ENCODE results near the gene RASSF4. TPM values are rescaled to one million over a fixed set of nuclear protein-coding genes. Genes with fewer than 3 reads are reported as not detected.

RASSF4 gene
- total RNA-seq, 1 experiment from 2014 or later: 2.8 TPM

- peak; percentile 78 for ATAC-seq
- Histone ChIP-seq H3K4me1 (ENCODE audit: control insufficient read depth in 1 of 2, insufficient read depth in 2 of 2, low read length in 2 of 2) (no peaks in the 10 kb centered on the region), H3K36me3 (ENCODE audit: control insufficient read depth in 1 of 2, insufficient read depth in 2 of 2, low read length in 2 of 2) (no peaks in the 10 kb centered on the region), H3K4me2 (ENCODE audit: low read length) (no peak overlapping the region), H3K79me2 (ENCODE audit: insufficient read depth, low read length) (no peaks in the 10 kb centered on the region), H3K9me3 (ENCODE audit: control insufficient read depth in 1 of 2, insufficient read depth in 1 of 2, low read depth in 1 of 2, low read length in 2 of 2) (no peaks in the 10 kb centered on the region), H2AFZ (ENCODE audit: low read depth, low read length, poor library complexity, severe bottlenecking) (no peak overlapping the region), H3K9me2 (ENCODE audit: insufficient read depth) (no peaks in the 10 kb centered on the region), H3K27me3 (ENCODE audit: insufficient read depth, low read length) (no peaks in the 10 kb centered on the region), H3K4me3 (replicated peaks in 1 of 2; ENCODE audit: low read depth in 1 of 2, low read length in 2 of 2) (no peak overlapping the region), H4K20me1 (ENCODE audit: insufficient read depth) (no peaks in the 10 kb centered on the region), H3K9ac (ENCODE audit: low read length) (no peak overlapping the region), H3K27ac (ENCODE audit: low read depth, low read length) (no peak overlapping the region)
- POLR2A ChIA-PET: no interaction called here
- RAD21 ChIA-PET (ENCODE audit: low non-redundant PET in 1 of 2, low total read pairs in 2 of 2, uncharacterized antibody in 2 of 2, unreplicated experiment in 2 of 2): interaction anchor here in 1 of 2 experiments (0.7 kb wide), 1 partner anchor 58 kb away, joined by 4 read pairs; no protein-coding TSS in a partner anchor
- DNase-seq (ENCODE audit: low read depth, low spot score): no peak
- CTCF ChIA-PET: interaction anchor here (0.6 kb wide), 1 partner anchor 57 kb away, joined by 3 read pairs; no protein-coding TSS in a partner anchor
- no TSS peak for BruUV-seq (replicated peaks)
- TF ChIP-seq REST (IDR thresholded peaks at IDR 0.05; ENCODE audit: low read depth) (no peak), POLR2A (IDR thresholded peaks at IDR 0.05; ENCODE audit: borderline replicate concordance, extremely low read depth, insufficient read depth, insufficient read length) (no peak), ZNF274 (IDR thresholded peaks at IDR 0.05; ENCODE audit: low read depth, low read length) (no peak), JUND (IDR thresholded peaks at IDR 0.05) (no peak), ATF3 (IDR thresholded peaks at IDR 0.05) (no peak), SP1 (IDR thresholded peaks at IDR 0.05; ENCODE audit: low read depth) (no peak), RAD21 (IDR thresholded peaks at IDR 0.05; ENCODE audit: low read depth) (peak; percentile 70), CTCF (IDR thresholded peaks at IDR 0.05 in 2 of 3, conservative IDR thresholded peaks at IDR 0.05 in 1 of 3; ENCODE audit: borderline replicate concordance in 1 of 3, insufficient read depth in 1 of 3, low read depth in 2 of 3, low read length in 2 of 3) (peak; percentile 27 to 41 (median 30); a peak in 4 of 6 replicates)
- intact Hi-C loops (cut with micrococcal nuclease): loop anchor here (1.0 kb wide), 1 partner anchor 58 kb away; no protein-coding TSS in a partner anchor
Measured at GRCh38 chr10:44990302-44990655, 30.7 kb downstream of the RASSF4 start.
